Measurements from ENCODE around the gene PLA2G12A. TPM values are rescaled to one million over a fixed set of nuclear protein-coding genes. Genes with fewer than 3 reads are reported as not detected.

The PLA2G12A gene
- total and polyA plus RNA-seq, 2 donors (not counting 1 experiment from before 2014, with no cell fraction given), result 15.9 to 18.0 TPM

GRCh38 chr4:109722357-109722756 lies 7.5 kb downstream of the PLA2G12A start:
- no peak overlapping the region for H3K9ac ChIP-seq (ENCODE audit: insufficient read depth, low read length)
- no peaks in the 10 kb centered on the region for H3K9me3 ChIP-seq (ENCODE audit: control insufficient read depth, insufficient read depth, low read depth, low read length)
- no peak overlapping the region for H3K27ac ChIP-seq (ENCODE audit: insufficient read depth, low read length)
- H4K20me1 ChIP-seq (ENCODE audit: control insufficient read depth, extremely low read depth, insufficient read depth, low read length), result no peaks in the 10 kb centered on the region
- no peaks in the 10 kb centered on the region for H3K79me2 ChIP-seq (ENCODE audit: control insufficient read depth, insufficient read depth, low read length)
- no peaks in the 10 kb centered on the region for H3K4me1 ChIP-seq (ENCODE audit: control insufficient read depth, extremely low read depth, insufficient read depth, low read length)
- H3K4me2 ChIP-seq (ENCODE audit: extremely low read depth, insufficient read depth, low read length), result no peak overlapping the region
- no peaks in the 10 kb centered on the region for H3K27me3 ChIP-seq (ENCODE audit: control insufficient read depth, insufficient read depth, low read length)
- TF ChIP-seq CTCF (conservative IDR thresholded peaks at IDR 0.05 in 1 of 2, IDR thresholded peaks at IDR 0.05 in 1 of 2; ENCODE audit: low read depth in 1 of 2, low read length in 2 of 2) (no peak), EZH2 (IDR thresholded peaks at IDR 0.05; ENCODE audit: low read length, missing control alignments) (no peak)
- H3K36me3 ChIP-seq (ENCODE audit: control insufficient read depth, insufficient read depth, low read length), result no peaks in the 10 kb centered on the region
- no peak overlapping the region for H3K4me3 ChIP-seq (replicated peaks in 1 of 4; ENCODE audit: control extremely low read depth in 1 of 4, insufficient read depth in 1 of 4, low read depth in 3 of 4, low read length in 4 of 4)
- DNase-seq (ENCODE audit: low read depth in 2 of 2), result no peak
- H2AFZ ChIP-seq (ENCODE audit: low read length), result no peak overlapping the region

GRCh38 chr4:109721033-109721432 lies 8.8 kb downstream of the PLA2G12A start:
- no peak overlapping the region for H3K9ac ChIP-seq (ENCODE audit: insufficient read depth, low read length)
- no peak overlapping the region for H3K4me3 ChIP-seq (replicated peaks in 1 of 4; ENCODE audit: control extremely low read depth in 1 of 4, insufficient read depth in 1 of 4, low read depth in 3 of 4, low read length in 4 of 4)
- no peak overlapping the region for H2AFZ ChIP-seq (ENCODE audit: low read length)
- no peaks in the 10 kb centered on the region for H3K27me3 ChIP-seq (ENCODE audit: control insufficient read depth, insufficient read depth, low read length)
- TF ChIP-seq EZH2 (IDR thresholded peaks at IDR 0.05; ENCODE audit: low read length, missing control alignments) (no peak), CTCF (conservative IDR thresholded peaks at IDR 0.05 in 1 of 2, IDR thresholded peaks at IDR 0.05 in 1 of 2; ENCODE audit: low read depth in 1 of 2, low read length in 2 of 2) (no peak)
- no peak overlapping the region for H3K27ac ChIP-seq (ENCODE audit: insufficient read depth, low read length)
- no peaks in the 10 kb centered on the region for H3K9me3 ChIP-seq (ENCODE audit: control insufficient read depth, insufficient read depth, low read depth, low read length)
- peak; percentile 20 to 64 for DNase-seq (ENCODE audit: low read depth in 2 of 2)
- no peaks in the 10 kb centered on the region for H3K36me3 ChIP-seq (ENCODE audit: control insufficient read depth, insufficient read depth, low read length)
- no peaks in the 10 kb centered on the region for H4K20me1 ChIP-seq (ENCODE audit: control insufficient read depth, extremely low read depth, insufficient read depth, low read length)
- no peaks in the 10 kb centered on the region for H3K4me1 ChIP-seq (ENCODE audit: control insufficient read depth, extremely low read depth, insufficient read depth, low read length)
- H3K4me2 ChIP-seq (ENCODE audit: extremely low read depth, insufficient read depth, low read length), result no peak overlapping the region
- no peaks in the 10 kb centered on the region for H3K79me2 ChIP-seq (ENCODE audit: control insufficient read depth, insufficient read depth, low read length)

- Histone ChIP-seq H3K27ac (ENCODE audit: insufficient read depth, low read length) (no peak overlapping the region), H2AFZ (ENCODE audit: low read length) (no peak overlapping the region), H4K20me1 (ENCODE audit: control insufficient read depth, extremely low read depth, insufficient read depth, low read length) (no peaks in the 10 kb centered on the region), H3K27me3 (ENCODE audit: control insufficient read depth, insufficient read depth, low read length) (no peaks in the 10 kb centered on the region), H3K4me1 (ENCODE audit: control insufficient read depth, extremely low read depth, insufficient read depth, low read length) (no peaks in the 10 kb centered on the region), H3K36me3 (ENCODE audit: control insufficient read depth, insufficient read depth, low read length) (no peaks in the 10 kb centered on the region), H3K4me3 (replicated peaks in 1 of 4; ENCODE audit: control extremely low read depth in 1 of 4, insufficient read depth in 1 of 4, low read depth in 3 of 4, low read length in 4 of 4) (no peak overlapping the region), H3K79me2 (ENCODE audit: control insufficient read depth, insufficient read depth, low read length) (no peaks in the 10 kb centered on the region), H3K9ac (ENCODE audit: insufficient read depth, low read length) (no peak overlapping the region), H3K4me2 (ENCODE audit: extremely low read depth, insufficient read depth, low read length) (no peak overlapping the region), H3K9me3 (ENCODE audit: control insufficient read depth, insufficient read depth, low read depth, low read length) (no peaks in the 10 kb centered on the region)
- no peak for DNase-seq (ENCODE audit: low read depth in 2 of 2)
- TF ChIP-seq CTCF (conservative IDR thresholded peaks at IDR 0.05 in 1 of 2, IDR thresholded peaks at IDR 0.05 in 1 of 2; ENCODE audit: low read depth in 1 of 2, low read length in 2 of 2), result no peak
- TF ChIP-seq EZH2 (IDR thresholded peaks at IDR 0.05; ENCODE audit: low read length, missing control alignments), result no peak
Measured at GRCh38 chr4:109719604-109720003, 10.3 kb downstream of the PLA2G12A start.

Measured in fibroblast of lung (primary cell).